Nephron (organoid): ENCODE data around the gene TRHDE.
A peak's percentile ranks its signal among the peaks of the same experiment; 100 is the strongest.

Experiments used
- H3K27ac Mint-ChIP-seq, 3 experiments: 2 replicates each; pipeline ENCODE4 v1.8.0; 2020; ENCODE audit warnings: mixed read lengths in 3 of 3, mild to moderate bottlenecking in 2 of 3, moderate library complexity in 1 of 3
- H3K27me3 Mint-ChIP-seq: 2 replicates; pipeline ENCODE4 v1.8.0; 2021; ENCODE audit warnings: low read depth, mild to moderate bottlenecking, moderate library complexity, mixed read lengths
- H3K36me3 Mint-ChIP-seq: 2 replicates; pipeline ENCODE4 v1.8.0; 2020; ENCODE audit warnings: low read depth, mixed read lengths
- H3K4me1 Mint-ChIP-seq: 2 replicates; pipeline ENCODE4 v1.8.0; 2020; ENCODE audit warnings: mixed read lengths
- H3K4me3 Mint-ChIP-seq, 3 experiments: 2 replicates each; pipeline ENCODE4 v1.8.0; 2020; ENCODE audit warnings: mild to moderate bottlenecking in 3 of 3, mixed read lengths in 3 of 3, moderate library complexity in 2 of 3
- H3K9me3 Mint-ChIP-seq: 2 replicates; pipeline ENCODE4 v1.8.0; 2020; ENCODE audit warnings: mixed read lengths
- CTCF ChIP-seq, 3 experiments: fragments of 200-600 bp; sonication (generic); IDR thresholded peaks; one replicate each; pipeline ENCODE4 v1.5.0; 2021; ENCODE audit warnings: antibody characterized with exemption in 3 of 3; ENCODE audit not compliant: unreplicated experiment in 3 of 3

Gene TRHDE

GRCh38 chr12:72270961-72271360, 1.2 kb upstream of the TRHDE start:
- Mint-ChIP-seq H3K27ac (peak overlapping the region; percentile 71 to 98 (median 78)), H3K36me3 (peaks cover 3% of the 10 kb centered on the region), H3K4me1 (peaks cover 20% of the 10 kb centered on the region), H3K4me3 (peak overlapping the region; percentile 87 to 99 (median 93)), H3K9me3 (no peaks in the 10 kb centered on the region), H3K27me3 (peaks cover 45% of the 10 kb centered on the region)
- no peak for TF ChIP-seq CTCF (IDR thresholded peaks at IDR 0.05; ENCODE audit: unreplicated experiment in 3 of 3)

- peaks cover 24% of the 10 kb centered on the region for H3K4me1 Mint-ChIP-seq
- no peak for TF ChIP-seq CTCF (IDR thresholded peaks at IDR 0.05; ENCODE audit: unreplicated experiment in 3 of 3)
- peak overlapping the region; percentile 71 to 98 (median 78) for H3K27ac Mint-ChIP-seq
- peak overlapping the region; percentile 87 to 99 (median 93) for H3K4me3 Mint-ChIP-seq
- H3K9me3 Mint-ChIP-seq = no peaks in the 10 kb centered on the region
- peaks cover under 1% of the 10 kb centered on the region for H3K36me3 Mint-ChIP-seq
- H3K27me3 Mint-ChIP-seq = peaks cover 45% of the 10 kb centered on the region
Measured at GRCh38 chr12:72271451-72272090, 599 bp upstream of the TRHDE start.

- Mint-ChIP-seq H3K27me3 (peaks cover 45% of the 10 kb centered on the region), H3K9me3 (no peaks in the 10 kb centered on the region), H3K36me3 (no peaks in the 10 kb centered on the region), H3K4me1 (peaks cover 27% of the 10 kb centered on the region), H3K4me3 (peak overlapping the region; percentile 87 to 99 (median 93)), H3K27ac (peak overlapping the region; percentile 81 to 98 (median 82))
- peak in 2 of 3 experiments; percentile 17 to 26 for TF ChIP-seq CTCF (IDR thresholded peaks at IDR 0.05; ENCODE audit: unreplicated experiment in 3 of 3)
Measured at GRCh38 chr12:72272731-72273498, 745 bp downstream of the TRHDE start.

GRCh38 chr12:72273499-72273837, 1.3 kb downstream of the TRHDE start:
- no peaks in the 10 kb centered on the region for H3K9me3 Mint-ChIP-seq
- H3K4me3 Mint-ChIP-seq = peak overlapping the region; percentile 87 to 99 (median 88)
- H3K27ac Mint-ChIP-seq = peak overlapping the region; percentile 81 to 92 (median 82)
- H3K27me3 Mint-ChIP-seq = peaks cover 45% of the 10 kb centered on the region
- peaks cover 27% of the 10 kb centered on the region for H3K4me1 Mint-ChIP-seq
- no peak for TF ChIP-seq CTCF (IDR thresholded peaks at IDR 0.05; ENCODE audit: unreplicated experiment in 3 of 3)
- H3K36me3 Mint-ChIP-seq = no peaks in the 10 kb centered on the region

GRCh38 chr12:72273851-72274351, 1.7 kb downstream of the TRHDE start:
- Mint-ChIP-seq H3K27me3 (peaks cover 45% of the 10 kb centered on the region), H3K27ac (peak overlapping the region; percentile 81 to 92 (median 91)), H3K4me3 (peak overlapping the region; percentile 87 to 99 (median 88)), H3K9me3 (no peaks in the 10 kb centered on the region), H3K4me1 (peaks cover 27% of the 10 kb centered on the region), H3K36me3 (no peaks in the 10 kb centered on the region)
- no peak for TF ChIP-seq CTCF (IDR thresholded peaks at IDR 0.05; ENCODE audit: unreplicated experiment in 3 of 3)
